B cell (primary cell): ENCODE measurements around the gene DIP2A. TPM values are rescaled to one million over a fixed set of nuclear protein-coding genes. Genes with fewer than 3 reads are reported as not detected.

ENCODE experiments used
- ATAC-seq: fragments of 200-7000 bp; cut with Tn5 transposase; one replicate; pipeline ENCODE4 v1.10.0; 2021; ENCODE audit warnings: low read depth, mild to moderate bottlenecking, moderate number of reproducible peaks, moderate library complexity
- CTCF ChIA-PET: fragments of 350-600 bp; sonication (Branson Sonifier 250); formaldehyde crosslinking; loops from one replicate; lab custom pipeline; 2021; ENCODE audit warnings: antibody characterized with exemption, inconsistent platforms; lab: Charles Lee
- POLR2A ChIA-PET: fragments of 350-600 bp; sonication (Branson Sonifier 250); formaldehyde crosslinking; loops from one replicate; lab custom pipeline; 2021; ENCODE audit warnings: antibody characterized with exemption; lab: Charles Lee
- DNase-seq: peaks from one replicate; pipeline ENCODE4 v3.0.0; 2013
- H2AFZ ChIP-seq: 2 replicates; pipeline ENCODE4 v1.6.1; 2012; ENCODE audit warnings: mild to moderate bottlenecking, low read depth, low read length; ENCODE audit not compliant: insufficient read depth, poor library complexity, severe bottlenecking
- H3K27ac ChIP-seq, 2 donors: 1 replicate in 1 of 2; 2 replicates in 1 of 2; pipeline ENCODE4 v1.5.1; 2012 to 2013; ENCODE audit warnings: low read length in 2 of 2, mild to moderate bottlenecking in 2 of 2, moderate library complexity in 1 of 2
- H3K27me3 ChIP-seq, 4 experiments: fragments of 200-600 bp in 1 of 4; sonication (generic) in 1 of 4; replicated peaks in 1 of 4; 1 replicate in 2 of 4; 2 replicates in 2 of 4; pipeline versions ENCODE4 v1.6.1 to v1.7.0; 2013 to 2016; ENCODE audit warnings: low read length in 3 of 4, mild to moderate bottlenecking in 2 of 4, mixed read lengths in 1 of 4, moderate library complexity in 1 of 4; ENCODE audit not compliant: insufficient read depth in 4 of 4, control insufficient read depth in 3 of 4; ENCODE audit errors: control extremely low read depth in 1 of 4
- H3K36me3 ChIP-seq, 2 experiments: replicated peaks in 1 of 2; 1 replicate in 1 of 2; 2 replicates in 1 of 2; pipeline versions ENCODE4 v1.6.1 to v1.7.1; 2013; ENCODE audit warnings: low read length in 1 of 2; ENCODE audit not compliant: insufficient read depth in 2 of 2, control insufficient read depth in 1 of 2; ENCODE audit errors: control extremely low read depth in 1 of 2, extremely low read depth in 1 of 2
- H3K4me1 ChIP-seq, 2 donors: fragments of 200-600 bp in 1 of 2; sonication (generic) in 1 of 2; 1 replicate in 1 of 2; 2 replicates in 1 of 2; pipeline versions ENCODE4 v1.5.1 to v1.6.1; 2013 to 2017; ENCODE audit warnings: low read length in 2 of 2; ENCODE audit not compliant: control insufficient read depth in 2 of 2, insufficient read depth in 2 of 2
- H3K4me2 ChIP-seq: replicated peaks from 2 replicates; pipeline ENCODE3; 2012; ENCODE audit warnings: mild to moderate bottlenecking, low read depth, low read length; ENCODE audit not compliant: poor library complexity, severe bottlenecking
- H3K4me3 ChIP-seq, 5 experiments: fragments of 200-600 bp in 1 of 5; sonication (generic) in 1 of 5; 1 replicate in 3 of 5; 2 replicates in 2 of 5; pipeline versions ENCODE4 v1.5.1 to v1.7.0; 2011 to 2016; ENCODE audit warnings: low read length in 4 of 5, mild to moderate bottlenecking in 4 of 5, low read depth in 2 of 5, control low read depth in 1 of 5, moderate library complexity in 1 of 5; ENCODE audit not compliant: insufficient read depth in 1 of 5; ENCODE audit errors: control extremely low read depth in 1 of 5, extremely low read depth in 1 of 5
- H3K79me2 ChIP-seq: fragments of 200-600 bp; sonication (generic); one replicate; pipeline ENCODE4 v1.6.0; 2016; ENCODE audit warnings: low read length; ENCODE audit not compliant: control insufficient read depth, insufficient read depth
- H3K9ac ChIP-seq: fragments of 200-600 bp; sonication (generic); 2 replicates; pipeline ENCODE4 v1.6.1; 2017; ENCODE audit warnings: mild to moderate bottlenecking, low read length, moderate library complexity
- H3K9me3 ChIP-seq, 3 donors: one replicate each; pipeline versions ENCODE4 v1.6.1 to v1.7.1; 2013; ENCODE audit warnings: low read length in 2 of 3; ENCODE audit not compliant: control insufficient read depth in 2 of 3, insufficient read depth in 1 of 3; ENCODE audit errors: control extremely low read depth in 1 of 3
- H4K20me1 ChIP-seq: 2 replicates; pipeline ENCODE4 v1.6.0; 2012; ENCODE audit warnings: mild to moderate bottlenecking, low read length; ENCODE audit not compliant: insufficient read depth, control insufficient read depth, poor library complexity, severe bottlenecking
- H3K27ac Mint-ChIP-seq: one replicate; pipeline ENCODE4 v1.8.0; 2021; ENCODE audit warnings: mixed read lengths
- H3K27me3 Mint-ChIP-seq: one replicate; pipeline ENCODE4 v1.8.0; 2021; ENCODE audit warnings: mixed read lengths
- H3K4me1 Mint-ChIP-seq: one replicate; pipeline ENCODE4 v1.8.0; 2021; ENCODE audit warnings: mixed read lengths
- H3K4me3 Mint-ChIP-seq: one replicate; pipeline ENCODE4 v1.8.0; 2021; ENCODE audit warnings: mixed read lengths
- H3K9me3 Mint-ChIP-seq: one replicate; pipeline ENCODE4 v1.8.0; 2022; ENCODE audit warnings: mixed read lengths; ENCODE audit not compliant: insufficient read depth
- EZH2 ChIP-seq: IDR thresholded peaks from 2 replicates; pipeline ENCODE4 v1.6.1; 2012; ENCODE audit warnings: borderline replicate concordance, low read depth, mild to moderate bottlenecking, moderate library complexity, low read length; ENCODE audit not compliant: insufficient read depth, poor library complexity, severe bottlenecking
- WGBS: methylation state at CpG from one replicate; pipeline ENCODE4 v1.1.5; 2013; ENCODE audit warnings: missing lambda C conversion rate; ENCODE audit not compliant: insufficient coverage; 5-methylcytosine and 5-hydroxymethylcytosine counted together
- intact Hi-C: fragments of 100-400 bp; cut with micrococcal nuclease; formaldehyde crosslinking; loops from one replicate; pipeline ENCODE4 v1.10.0; 2022
- polyA plus RNA-seq: library from polyadenylated mRNA; depleted of rRNA; stranded (reverse); fragments of >200 nt; gene quantifications from 2 replicates; pipeline ENCODE4 v1.2.3, GENCODE V29; 2012
- total RNA-seq, 2 donors: library from RNA; stranded (reverse); fragments of 120-200 nt in 1 of 2; gene quantifications; 1 replicate in 1 of 2; 2 replicates in 1 of 2; pipeline versions ENCODE4 v1.2.3 to v1.2.4, GENCODE V29; 2013 to 2022
- TF ChIP-seq, protein P1 (sequence below): fragments of 200-600 bp; IDR thresholded peaks from one replicate; pipeline ENCODE4 v1.8.0; 2022; ENCODE audit warnings: antibody characterized with exemption, mild to moderate bottlenecking

Gene DIP2A
- total and polyA plus RNA-seq, 2 donors (not counting 1 experiment from before 2014, with no cell fraction given), result 40.4 to 59.0 TPM

DNA sequence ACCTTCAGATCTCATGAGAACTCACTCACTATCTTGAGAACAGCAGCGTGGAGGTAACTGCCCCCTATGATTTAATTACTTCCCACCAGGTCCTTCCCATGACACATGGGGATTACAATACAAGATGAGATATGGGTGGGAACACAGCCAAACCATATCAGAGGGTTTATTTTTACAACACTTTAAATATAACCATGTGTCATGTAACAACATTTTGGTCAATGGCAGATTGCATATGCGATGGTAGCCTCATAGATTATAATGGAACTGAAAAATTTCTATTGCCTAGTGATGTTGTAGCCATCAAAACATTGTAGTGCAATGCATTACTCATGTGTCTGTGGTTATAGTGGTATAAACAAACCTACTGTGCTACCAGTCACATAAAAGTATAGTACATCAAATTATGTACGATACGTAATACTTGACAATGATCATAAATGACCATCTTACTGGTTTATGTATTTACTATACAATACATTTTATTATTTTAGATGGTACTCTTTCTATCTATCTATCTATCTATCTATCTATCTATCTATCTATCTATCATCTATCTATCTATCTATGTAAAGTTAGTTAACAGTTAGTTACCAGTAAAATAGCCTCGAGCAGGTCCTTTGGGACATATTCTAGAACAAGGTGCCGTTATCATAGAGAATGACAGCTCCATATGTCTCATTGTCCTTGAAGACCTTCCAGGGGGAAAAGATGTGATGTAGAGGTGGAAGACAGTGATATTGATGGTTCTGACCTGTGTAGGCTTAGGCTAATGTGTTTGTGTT lies 158.8 kb downstream of the DIP2A start:
- H3K4me1 Mint-ChIP-seq, result peaks cover 8% of the 10 kb centered on the region
- Histone ChIP-seq H3K4me3 (no peak overlapping the region), H3K4me2 (no peak overlapping the region), H3K4me1 (peaks cover 6 to 10% of the 10 kb centered on the region in 2 donors), H3K9me3 (no peaks in the 10 kb centered on the region), H3K9ac (no peak overlapping the region), H3K27ac (no peak overlapping the region), H3K27me3 (peaks cover 0 to 5% (median 0%) of the 10 kb centered on the region in 4 experiments), H3K79me2 (no peaks in the 10 kb centered on the region), H4K20me1 (no peaks in the 10 kb centered on the region), H3K36me3 (no peaks in the 10 kb centered on the region), H2AFZ (no peak overlapping the region)
- DNase-seq (no peak), ATAC-seq (no peak)
- H3K9me3 Mint-ChIP-seq, result no peaks in the 10 kb centered on the region
- intact Hi-C loops, result no loop called here
- H3K4me3 Mint-ChIP-seq, result no peak overlapping the region
- H3K27ac Mint-ChIP-seq, result no peak overlapping the region
- no peak for TF ChIP-seq EZH2
- TF ChIP-seq, protein P1, sequence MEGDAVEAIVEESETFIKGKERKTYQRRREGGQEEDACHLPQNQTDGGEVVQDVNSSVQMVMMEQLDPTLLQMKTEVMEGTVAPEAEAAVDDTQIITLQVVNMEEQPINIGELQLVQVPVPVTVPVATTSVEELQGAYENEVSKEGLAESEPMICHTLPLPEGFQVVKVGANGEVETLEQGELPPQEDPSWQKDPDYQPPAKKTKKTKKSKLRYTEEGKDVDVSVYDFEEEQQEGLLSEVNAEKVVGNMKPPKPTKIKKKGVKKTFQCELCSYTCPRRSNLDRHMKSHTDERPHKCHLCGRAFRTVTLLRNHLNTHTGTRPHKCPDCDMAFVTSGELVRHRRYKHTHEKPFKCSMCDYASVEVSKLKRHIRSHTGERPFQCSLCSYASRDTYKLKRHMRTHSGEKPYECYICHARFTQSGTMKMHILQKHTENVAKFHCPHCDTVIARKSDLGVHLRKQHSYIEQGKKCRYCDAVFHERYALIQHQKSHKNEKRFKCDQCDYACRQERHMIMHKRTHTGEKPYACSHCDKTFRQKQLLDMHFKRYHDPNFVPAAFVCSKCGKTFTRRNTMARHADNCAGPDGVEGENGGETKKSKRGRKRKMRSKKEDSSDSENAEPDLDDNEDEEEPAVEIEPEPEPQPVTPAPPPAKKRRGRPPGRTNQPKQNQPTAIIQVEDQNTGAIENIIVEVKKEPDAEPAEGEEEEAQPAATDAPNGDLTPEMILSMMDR, result no peak
- 100% methylated on average over 1 of the region's 6 CpGs for WGBS
- POLR2A ChIA-PET, result no interaction called here
- CTCF ChIA-PET, result no interaction called here
- H3K27me3 Mint-ChIP-seq, result peaks cover 25% of the 10 kb centered on the region

DNA sequence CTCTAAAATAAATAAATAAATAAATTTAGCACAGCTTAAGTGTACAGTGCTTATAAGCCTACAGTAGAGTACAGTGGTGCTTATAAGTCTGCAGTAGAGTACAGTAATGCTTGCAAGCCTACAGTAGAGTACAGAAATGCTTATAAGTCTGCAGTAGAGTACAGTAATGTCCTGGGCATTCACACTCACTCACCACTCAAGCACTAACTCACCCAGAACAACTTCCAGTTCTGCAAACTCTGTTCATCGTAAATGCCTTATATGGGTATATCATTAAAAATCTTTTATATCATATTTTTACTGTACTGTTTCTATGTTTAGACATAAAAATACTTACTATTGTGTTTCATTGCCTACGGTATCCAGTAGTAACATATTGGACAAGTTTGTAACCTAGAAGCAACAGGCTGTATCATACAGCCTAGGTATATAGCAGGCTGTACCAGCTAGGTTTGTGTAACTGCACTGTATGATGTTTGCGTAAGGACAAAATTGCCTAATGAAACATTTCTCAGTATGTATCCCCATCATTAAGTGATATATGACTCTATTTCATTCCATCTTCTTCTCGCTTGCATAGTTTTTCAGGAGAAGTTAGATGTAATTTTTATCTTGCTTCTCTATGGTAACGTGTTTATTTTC lies 160.2 kb downstream of the DIP2A start:
- Histone ChIP-seq H3K27ac (no peak overlapping the region), H3K4me2 (no peak overlapping the region), H3K36me3 (no peaks in the 10 kb centered on the region), H4K20me1 (no peaks in the 10 kb centered on the region), H3K27me3 (peaks cover 0 to 5% (median 0%) of the 10 kb centered on the region in 4 experiments), H3K4me3 (no peak overlapping the region), H3K9me3 (no peaks in the 10 kb centered on the region), H2AFZ (no peak overlapping the region), H3K79me2 (no peaks in the 10 kb centered on the region), H3K9ac (no peak overlapping the region), H3K4me1 (peaks cover 12 to 16% of the 10 kb centered on the region in 2 donors)
- H3K4me3 Mint-ChIP-seq, result no peak overlapping the region
- TF ChIP-seq EZH2, result no peak
- TF ChIP-seq, protein P1, result no peak
- ATAC-seq, result no peak
- peaks cover 22% of the 10 kb centered on the region for H3K27me3 Mint-ChIP-seq
- no peak overlapping the region for H3K27ac Mint-ChIP-seq
- H3K9me3 Mint-ChIP-seq, result no peaks in the 10 kb centered on the region
- intact Hi-C loops, result no loop called here
- ChIA-PET CTCF (no interaction called here), POLR2A (no interaction called here)
- no peak for DNase-seq
- 100% methylated on average over 2 of the region's 5 CpGs for WGBS
- H3K4me1 Mint-ChIP-seq, result peaks cover 11% of the 10 kb centered on the region
